Activated naive CD8-positive, alpha-beta T cell treated with anti-CD3 and anti-CD28 coated beads for 36 hours (primary cell): ENCODE data around the gene LIX1. TPM values are rescaled to one million over a fixed set of nuclear protein-coding genes. Genes with fewer than 3 reads are reported as not detected.
"Not testable (repeated sequence)": the region's sequence is repeated elsewhere in the genome, so short reads cannot be mapped to it uniquely, and the experiment has no call there.

Source experiments
- DNase-seq: peaks from one replicate; pipeline ENCODE4 v3.0.0; 2021
- H3K27ac Mint-ChIP-seq: one replicate; pipeline ENCODE4 v1.8.0; 2022; ENCODE audit warnings: mild to moderate bottlenecking, moderate library complexity, mixed read lengths
- H3K27me3 Mint-ChIP-seq: one replicate; pipeline ENCODE4 v1.8.0; 2022; ENCODE audit warnings: mild to moderate bottlenecking, mixed read lengths
- H3K36me3 Mint-ChIP-seq: one replicate; pipeline ENCODE4 v1.8.0; 2021; ENCODE audit warnings: mild to moderate bottlenecking, mixed read lengths
- H3K4me1 Mint-ChIP-seq: one replicate; pipeline ENCODE4 v1.8.0; 2021; ENCODE audit warnings: mixed read lengths
- H3K4me3 Mint-ChIP-seq: one replicate; pipeline ENCODE4 v1.8.0; 2022; ENCODE audit warnings: mild to moderate bottlenecking, moderate library complexity, mixed read lengths
- H3K9me3 Mint-ChIP-seq: one replicate; pipeline ENCODE4 v1.8.0; 2022; ENCODE audit warnings: mixed read lengths
- total RNA-seq, 2 experiments: library from RNA; stranded (reverse); gene quantifications; one replicate each; pipeline ENCODE4 v1.2.3, GENCODE V29; 2021

The LIX1 gene
- not detected for total RNA-seq

GRCh38 chr5:97142521-97143254 is at the start of gene LIX1:
Gene LIX1, minus strand, starts transcription at chr5:97142611. Its CDS starts 35 bp downstream, at chr5:97142576.
- peak; percentile 12 for DNase-seq

GRCh38 chr5:97191893-97192292 is 49.5 kb upstream of the LIX1 start:
- H3K27ac Mint-ChIP-seq = no peak overlapping the region
- peaks cover 7% of the 10 kb centered on the region for H3K9me3 Mint-ChIP-seq
- H3K36me3 Mint-ChIP-seq = peaks cover 5% of the 10 kb centered on the region
- no peaks in the 10 kb centered on the region for H3K27me3 Mint-ChIP-seq
- no peak for DNase-seq
- no peak overlapping the region for H3K4me3 Mint-ChIP-seq
- no peaks in the 10 kb centered on the region for H3K4me1 Mint-ChIP-seq

More at GRCh38 chr5:97142521-97143254, at the start of gene LIX1:
- Mint-ChIP-seq H3K36me3 (no peaks in the 10 kb centered on the region), H3K4me1 (no peaks in the 10 kb centered on the region), H3K9me3 (no peaks in the 10 kb centered on the region), H3K27me3 (no peaks in the 10 kb centered on the region), H3K27ac (no peak within 1 kb of the TSS), H3K4me3 (no peak within 1 kb of the TSS)

- not testable (repeated sequence) for H3K4me3 Mint-ChIP-seq, H3K27ac Mint-ChIP-seq, DNase-seq, H3K27me3 Mint-ChIP-seq, H3K9me3 Mint-ChIP-seq, H3K36me3 Mint-ChIP-seq, H3K4me1 Mint-ChIP-seq
Measured at GRCh38 chr5:97189523-97189922, 47.1 kb upstream of the LIX1 start.

GRCh38 chr5:97183930-97184213 is 41.5 kb upstream of the LIX1 start:
- H3K4me3 Mint-ChIP-seq = peak overlapping the region; percentile 95
- DNase-seq = no peak
- peaks cover 32% of the 10 kb centered on the region for H3K4me1 Mint-ChIP-seq
- peak overlapping the region; percentile 95 for H3K27ac Mint-ChIP-seq
- H3K9me3 Mint-ChIP-seq = peaks cover 5% of the 10 kb centered on the region
- H3K36me3 Mint-ChIP-seq = peaks cover 27% of the 10 kb centered on the region
- H3K27me3 Mint-ChIP-seq = no peaks in the 10 kb centered on the region

- H3K4me3 Mint-ChIP-seq = peak within 1 kb of the TSS; percentile 95
- peaks cover 37% of the 10 kb centered on the region for H3K4me1 Mint-ChIP-seq
- H3K36me3 Mint-ChIP-seq = peaks cover 33% of the 10 kb centered on the region
- no peaks in the 10 kb centered on the region for H3K27me3 Mint-ChIP-seq
- H3K9me3 Mint-ChIP-seq = peaks cover 5% of the 10 kb centered on the region
- DNase-seq = peak; percentile 92
- H3K27ac Mint-ChIP-seq = peak within 1 kb of the TSS; percentile 95
Measured at GRCh38 chr5:97183100-97183929, 40.9 kb upstream of the LIX1 start, which contains the start of gene RIOK2. Gene RIOK2, minus strand, starts transcription at chr5:97183247. Its CDS starts 56 bp downstream, at chr5:97183191.

GRCh38 chr5:97182571-97183099 is 40.2 kb upstream of the LIX1 start:
- Mint-ChIP-seq H3K4me3 (peak overlapping the region; percentile 95), H3K9me3 (peaks cover 5% of the 10 kb centered on the region), H3K27me3 (no peaks in the 10 kb centered on the region), H3K4me1 (peaks cover 38% of the 10 kb centered on the region), H3K27ac (peak overlapping the region; percentile 95), H3K36me3 (peaks cover 37% of the 10 kb centered on the region)
- DNase-seq = no peak

- Mint-ChIP-seq H3K27me3 (no peaks in the 10 kb centered on the region), H3K9me3 (peaks cover 5% of the 10 kb centered on the region), H3K36me3 (peaks cover 37% of the 10 kb centered on the region), H3K27ac (peak overlapping the region; percentile 95), H3K4me3 (peak overlapping the region; percentile 95), H3K4me1 (peaks cover 38% of the 10 kb centered on the region)
- no peak for DNase-seq
Measured at GRCh38 chr5:97181856-97182545, 39.6 kb upstream of the LIX1 start.

- H3K4me3 Mint-ChIP-seq, H3K9me3 Mint-ChIP-seq, H3K27me3 Mint-ChIP-seq, DNase-seq, H3K27ac Mint-ChIP-seq: not testable (repeated sequence)
- H3K4me1 Mint-ChIP-seq = peaks cover 36% of the 10 kb centered on the region
- H3K36me3 Mint-ChIP-seq = peaks cover 37% of the 10 kb centered on the region
Measured at GRCh38 chr5:97179457-97179856, 37.0 kb upstream of the LIX1 start.

GRCh38 chr5:97172227-97172626 is 29.8 kb upstream of the LIX1 start:
- no peaks in the 10 kb centered on the region for H3K27me3 Mint-ChIP-seq
- peaks cover 26% of the 10 kb centered on the region for H3K36me3 Mint-ChIP-seq
- H3K9me3 Mint-ChIP-seq = no peaks in the 10 kb centered on the region
- H3K4me3 Mint-ChIP-seq = no peak overlapping the region
- H3K4me1 Mint-ChIP-seq = peaks cover 19% of the 10 kb centered on the region
- H3K27ac Mint-ChIP-seq = peak overlapping the region; percentile 65
- no peak for DNase-seq

- Mint-ChIP-seq H3K9me3 (no peaks in the 10 kb centered on the region), H3K4me3 (no peak overlapping the region), H3K27ac (peak overlapping the region; percentile 65), H3K36me3 (peaks cover 24% of the 10 kb centered on the region), H3K27me3 (no peaks in the 10 kb centered on the region), H3K4me1 (peaks cover 19% of the 10 kb centered on the region)
- no peak for DNase-seq
Measured at GRCh38 chr5:97171703-97172102, 29.3 kb upstream of the LIX1 start.

- peak overlapping the region; percentile 73 for H3K27ac Mint-ChIP-seq
- no peak for DNase-seq
- H3K36me3 Mint-ChIP-seq = peaks cover 28% of the 10 kb centered on the region
- no peaks in the 10 kb centered on the region for H3K27me3 Mint-ChIP-seq
- H3K9me3 Mint-ChIP-seq = no peaks in the 10 kb centered on the region
- no peak overlapping the region for H3K4me3 Mint-ChIP-seq
- H3K4me1 Mint-ChIP-seq = peaks cover 26% of the 10 kb centered on the region
Measured at GRCh38 chr5:97167435-97167834, 25.0 kb upstream of the LIX1 start.

GRCh38 chr5:97165726-97166125 is 23.3 kb upstream of the LIX1 start:
- Mint-ChIP-seq H3K9me3 (no peaks in the 10 kb centered on the region), H3K36me3 (peaks cover 16% of the 10 kb centered on the region), H3K4me1 (peaks cover 24% of the 10 kb centered on the region), H3K27me3 (no peaks in the 10 kb centered on the region), H3K4me3 (no peak overlapping the region), H3K27ac (peak overlapping the region; percentile 79)
- DNase-seq = no peak

GRCh38 chr5:97164846-97165245 is 22.4 kb upstream of the LIX1 start:
- no peaks in the 10 kb centered on the region for H3K27me3 Mint-ChIP-seq
- no peak overlapping the region for H3K4me3 Mint-ChIP-seq
- no peaks in the 10 kb centered on the region for H3K9me3 Mint-ChIP-seq
- H3K4me1 Mint-ChIP-seq = peaks cover 24% of the 10 kb centered on the region
- peaks cover 16% of the 10 kb centered on the region for H3K36me3 Mint-ChIP-seq
- DNase-seq = no peak
- peak overlapping the region; percentile 66 for H3K27ac Mint-ChIP-seq

- no peak overlapping the region for H3K27ac Mint-ChIP-seq
- no peak overlapping the region for H3K4me3 Mint-ChIP-seq
- DNase-seq = no peak
- peaks cover 24% of the 10 kb centered on the region for H3K4me1 Mint-ChIP-seq
- H3K36me3 Mint-ChIP-seq = peaks cover 24% of the 10 kb centered on the region
- peaks cover 2% of the 10 kb centered on the region for H3K9me3 Mint-ChIP-seq
- H3K27me3 Mint-ChIP-seq = no peaks in the 10 kb centered on the region
Measured at GRCh38 chr5:97163790-97164285, 21.4 kb upstream of the LIX1 start.

GRCh38 chr5:97163360-97163764 is 21.0 kb upstream of the LIX1 start:
- Mint-ChIP-seq H3K9me3 (peaks cover 5% of the 10 kb centered on the region), H3K4me1 (peaks cover 22% of the 10 kb centered on the region), H3K36me3 (peaks cover 28% of the 10 kb centered on the region), H3K27ac (no peak overlapping the region), H3K27me3 (no peaks in the 10 kb centered on the region), H3K4me3 (no peak overlapping the region)
- DNase-seq = no peak
